MM.1S (cell line): ENCODE data around the gene TNFRSF12A.

Experiments
- DNase-seq: peaks from one replicate; pipeline ENCODE4 v3.0.0-alpha.2; 2015
- H2AFZ ChIP-seq: fragments of 300-600 bp; sonication (generic); 2 replicates; pipeline ENCODE4 v1.6.0; 2016; ENCODE audit warnings: antibody characterized with exemption, low read length
- H3F3A ChIP-seq: fragments of 300-600 bp; sonication (generic); 2 replicates; pipeline ENCODE4 v1.6.1; 2016; ENCODE audit warnings: mild to moderate bottlenecking, antibody characterized with exemption, low read length, moderate library complexity, mixed read lengths; ENCODE audit not compliant: insufficient read depth
- H3K27ac ChIP-seq: fragments of 300-600 bp; sonication (generic); 2 replicates; pipeline ENCODE4 v1.5.1; 2016; ENCODE audit warnings: mild to moderate bottlenecking, low read length
- H3K27me3 ChIP-seq: fragments of 300-600 bp; sonication (generic); replicated peaks from 2 replicates; pipeline ENCODE4 v1.6.0; 2016; ENCODE audit warnings: low read length; ENCODE audit not compliant: insufficient read depth
- H3K36me3 ChIP-seq: fragments of 300-600 bp; sonication (generic); replicated peaks from 2 replicates; pipeline ENCODE4 v1.6.1; 2016; ENCODE audit warnings: mild to moderate bottlenecking, low read length, mixed read lengths; ENCODE audit not compliant: insufficient read depth
- H3K4me1 ChIP-seq: fragments of 300-600 bp; sonication (generic); 2 replicates; pipeline ENCODE4 v1.6.1; 2016; ENCODE audit warnings: low read length, mixed read lengths
- H3K4me2 ChIP-seq: fragments of 300-600 bp; sonication (generic); 2 replicates; pipeline ENCODE4 v1.6.0; 2016; ENCODE audit warnings: low read depth, low read length
- H3K4me3 ChIP-seq: fragments of 300-600 bp; sonication (generic); 2 replicates; pipeline ENCODE4 v1.5.1; 2016; ENCODE audit warnings: low read length, mixed read lengths
- H3K79me2 ChIP-seq: fragments of 300-600 bp; sonication (generic); 2 replicates; pipeline ENCODE4 v1.6.1; 2016; ENCODE audit warnings: mixed run types, low read length, mixed read lengths
- H3K9ac ChIP-seq: fragments of 300-600 bp; sonication (generic); 2 replicates; pipeline ENCODE4 v1.6.1; 2016; ENCODE audit warnings: low read length, mixed read lengths
- H3K9me2 ChIP-seq: fragments of 300-600 bp; sonication (generic); replicated peaks from 2 replicates; pipeline ENCODE4 v1.6.1; 2016; ENCODE audit warnings: mild to moderate bottlenecking, low read length, mixed read lengths; ENCODE audit not compliant: insufficient read depth
- H3K9me3 ChIP-seq: fragments of 300-600 bp; sonication (generic); replicated peaks from 2 replicates; pipeline ENCODE4 v1.6.1; 2016; ENCODE audit warnings: mild to moderate bottlenecking, low read length, mixed read lengths; ENCODE audit not compliant: insufficient read depth
- H4K20me1 ChIP-seq: fragments of 300-600 bp; sonication (generic); 2 replicates; pipeline ENCODE4 v1.6.1; 2016; ENCODE audit warnings: mild to moderate bottlenecking, low read length, moderate library complexity, mixed read lengths; ENCODE audit not compliant: insufficient read depth
- EZH2 ChIP-seq: fragments of 300-600 bp; sonication (generic); optimal IDR thresholded peaks from 2 replicates; pipeline ENCODE3; 2017; ENCODE audit warnings: low read depth, mild to moderate bottlenecking, antibody characterized with exemption, low read length, mixed read lengths
- EZH2phosphoT487 ChIP-seq: fragments of 300-600 bp; sonication (generic); IDR thresholded peaks from 2 replicates; pipeline ENCODE4 v1.6.1; 2018; ENCODE audit warnings: antibody characterized with exemption, low read length
- TF ChIP-seq, protein P1 (sequence below): fragments of 300-600 bp; sonication (generic); IDR thresholded peaks from 2 replicates; pipeline ENCODE4 v1.5.1; 2016; ENCODE audit warnings: antibody characterized with exemption, low read length, mixed read lengths

The TNFRSF12A gene

DNA sequence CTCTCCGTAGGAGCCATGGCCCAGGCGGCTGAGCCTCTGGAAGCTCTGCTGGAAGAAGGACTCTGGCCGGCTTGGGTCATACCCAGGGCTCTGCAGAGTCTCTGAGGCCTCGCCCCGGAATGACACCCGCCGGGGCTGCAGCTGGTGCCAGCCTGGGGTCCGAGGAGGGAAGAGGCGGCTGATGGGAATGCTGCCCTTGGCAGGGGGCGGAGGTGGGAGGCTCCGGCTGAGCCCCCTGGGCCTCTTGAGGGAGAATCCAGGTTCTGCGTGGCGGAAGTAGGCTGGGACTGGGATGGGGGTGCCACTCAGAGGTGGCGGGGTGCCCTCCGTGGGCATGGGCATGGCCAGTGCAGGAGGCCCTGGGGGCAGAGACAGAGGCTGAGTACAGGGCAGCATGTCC, 43.5 kb upstream of the TNFRSF12A start:
- DNase-seq, result no peak
- peaks cover 15% of the 10 kb centered on the region for H3F3A ChIP-seq
- H3K9me2 ChIP-seq, result no peaks in the 10 kb centered on the region
- no peaks in the 10 kb centered on the region for H3K9me3 ChIP-seq
- H3K27ac ChIP-seq, result no peak overlapping the region
- no peak overlapping the region for H3K4me3 ChIP-seq
- H3K9ac ChIP-seq, result no peak overlapping the region
- H3K36me3 ChIP-seq, result no peaks in the 10 kb centered on the region; the same call in 1 of the 2 replicates
- H3K4me2 ChIP-seq, result no peak overlapping the region
- no peaks in the 10 kb centered on the region for H3K27me3 ChIP-seq
- no peaks in the 10 kb centered on the region for H3K4me1 ChIP-seq
- TF ChIP-seq, protein P1, sequence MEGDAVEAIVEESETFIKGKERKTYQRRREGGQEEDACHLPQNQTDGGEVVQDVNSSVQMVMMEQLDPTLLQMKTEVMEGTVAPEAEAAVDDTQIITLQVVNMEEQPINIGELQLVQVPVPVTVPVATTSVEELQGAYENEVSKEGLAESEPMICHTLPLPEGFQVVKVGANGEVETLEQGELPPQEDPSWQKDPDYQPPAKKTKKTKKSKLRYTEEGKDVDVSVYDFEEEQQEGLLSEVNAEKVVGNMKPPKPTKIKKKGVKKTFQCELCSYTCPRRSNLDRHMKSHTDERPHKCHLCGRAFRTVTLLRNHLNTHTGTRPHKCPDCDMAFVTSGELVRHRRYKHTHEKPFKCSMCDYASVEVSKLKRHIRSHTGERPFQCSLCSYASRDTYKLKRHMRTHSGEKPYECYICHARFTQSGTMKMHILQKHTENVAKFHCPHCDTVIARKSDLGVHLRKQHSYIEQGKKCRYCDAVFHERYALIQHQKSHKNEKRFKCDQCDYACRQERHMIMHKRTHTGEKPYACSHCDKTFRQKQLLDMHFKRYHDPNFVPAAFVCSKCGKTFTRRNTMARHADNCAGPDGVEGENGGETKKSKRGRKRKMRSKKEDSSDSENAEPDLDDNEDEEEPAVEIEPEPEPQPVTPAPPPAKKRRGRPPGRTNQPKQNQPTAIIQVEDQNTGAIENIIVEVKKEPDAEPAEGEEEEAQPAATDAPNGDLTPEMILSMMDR, result no peak
- TF ChIP-seq EZH2phosphoT487 (no peak), EZH2 (no peak)
- peaks cover 37% of the 10 kb centered on the region for H3K79me2 ChIP-seq
- H4K20me1 ChIP-seq, result no peaks in the 10 kb centered on the region
- no peak overlapping the region for H2AFZ ChIP-seq

DNA sequence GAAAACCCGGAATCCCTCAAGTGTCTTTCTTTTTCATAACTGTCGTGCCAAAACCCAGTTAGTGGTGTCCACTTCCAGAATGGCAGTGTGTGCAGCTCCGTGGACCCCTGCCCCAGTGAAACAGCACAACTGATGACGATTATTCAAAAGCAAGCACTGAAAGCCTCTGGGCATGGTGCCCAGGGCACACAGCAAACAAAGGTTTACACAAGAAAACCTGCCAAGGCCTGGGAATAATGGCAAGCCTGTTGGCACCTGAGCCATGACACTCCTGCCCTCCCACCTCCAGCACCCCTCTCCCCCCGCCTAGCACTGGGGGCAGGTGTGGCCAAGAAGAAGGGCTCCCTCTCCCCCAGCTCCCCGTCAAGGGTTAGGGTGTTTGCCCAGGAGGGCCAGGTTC, 42.7 kb upstream of the TNFRSF12A start:
- Histone ChIP-seq H3K4me1 (no peaks in the 10 kb centered on the region), H3K36me3 (no peaks in the 10 kb centered on the region; the same call in 1 of the 2 replicates)

GRCh38 chr16:2979669-2980226, 40.4 kb upstream of the TNFRSF12A start:
- H3K4me3 ChIP-seq, result peak overlapping the region; percentile 90
- H3K9me3 ChIP-seq, result no peaks in the 10 kb centered on the region
- DNase-seq, result no peak
- peaks cover 5% of the 10 kb centered on the region; the same call in 1 of the 2 replicates for H3K4me1 ChIP-seq
- peak overlapping the region; percentile 12; the same call in 1 of the 2 replicates for H3K27ac ChIP-seq
- no peaks in the 10 kb centered on the region for H4K20me1 ChIP-seq
- H2AFZ ChIP-seq, result peak overlapping the region; percentile 57
- peaks cover 9% of the 10 kb centered on the region for H3K27me3 ChIP-seq
- peaks cover 27% of the 10 kb centered on the region for H3K79me2 ChIP-seq
- peaks cover 7% of the 10 kb centered on the region; the same call in 1 of the 2 replicates for H3F3A ChIP-seq
- TF ChIP-seq, protein P1, result no peak
- peak overlapping the region; percentile 69 for H3K4me2 ChIP-seq
- H3K9ac ChIP-seq, result peak overlapping the region; percentile 96
- no peaks in the 10 kb centered on the region for H3K9me2 ChIP-seq
- H3K36me3 ChIP-seq, result no peaks in the 10 kb centered on the region

More for the DNA sequence above, 42.7 kb upstream of the TNFRSF12A start:
- Histone ChIP-seq H3K4me3 (no peak overlapping the region), H2AFZ (no peak overlapping the region), H3K79me2 (peaks cover 29% of the 10 kb centered on the region), H3K9me3 (no peaks in the 10 kb centered on the region), H4K20me1 (no peaks in the 10 kb centered on the region), H3F3A (peaks cover 10% of the 10 kb centered on the region), H3K4me2 (no peak overlapping the region), H3K27me3 (no peaks in the 10 kb centered on the region), H3K9ac (no peak overlapping the region), H3K27ac (no peak overlapping the region), H3K9me2 (no peaks in the 10 kb centered on the region)
- DNase-seq, result no peak
- TF ChIP-seq EZH2 (no peak), EZH2phosphoT487 (no peak)
- TF ChIP-seq, protein P1, result no peak
